Measurements from ENCODE around the gene EIF4B. TPM values are rescaled to one million over a fixed set of nuclear protein-coding genes. Genes with fewer than 3 reads are reported as not detected.

The EIF4B gene
- total RNA-seq, 1 donor from 2014 or later: 726 TPM

DNA sequence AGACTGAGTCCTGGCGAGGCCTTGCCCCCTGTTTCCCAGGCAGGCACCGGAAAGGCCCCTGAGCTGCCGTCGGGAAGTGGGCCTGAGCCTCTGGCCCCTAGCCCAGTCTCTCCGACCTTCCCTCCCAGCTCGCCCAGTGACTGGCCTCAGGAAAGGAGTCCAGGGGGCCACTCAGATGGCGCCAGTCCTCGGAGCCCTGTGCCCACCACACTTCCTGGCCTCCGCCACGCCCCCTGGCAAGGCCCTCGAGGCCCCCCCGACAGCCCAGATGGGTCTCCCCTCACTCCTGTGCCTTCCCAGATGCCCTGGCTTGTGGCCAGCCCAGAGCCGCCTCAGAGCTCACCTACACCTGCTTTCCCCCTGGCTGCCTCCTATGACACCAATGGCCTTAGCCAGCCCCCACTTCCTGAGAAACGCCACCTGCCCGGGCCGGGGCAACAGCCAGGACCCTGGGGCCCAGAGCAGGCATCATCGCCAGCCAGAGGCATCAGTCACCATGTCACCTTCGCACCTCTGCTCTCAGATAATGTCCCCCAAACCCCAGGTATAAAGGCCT lies 54.5 kb downstream of the EIF4B start:
- peaks cover 6% of the 10 kb centered on the region for H3K27me3 Mint-ChIP-seq
- no peak overlapping the region for H3K4me3 Mint-ChIP-seq
- ATAC-seq (ENCODE audit: low read depth) (no peak), DNase-seq (no peak)
- peaks cover 24% of the 10 kb centered on the region for H3K36me3 Mint-ChIP-seq (ENCODE audit: low read depth)
- H3K27ac Mint-ChIP-seq: no peak overlapping the region
- intact Hi-C loops (cut with micrococcal nuclease): no loop called here
- no peaks in the 10 kb centered on the region for H3K9me3 Mint-ChIP-seq
- ChIA-PET CTCF (interaction anchor here (1.0 to 1.3 kb wide), 2 partner anchors 13 to 41 kb away, joined by 3 read pairs; no protein-coding TSS in a partner anchor), POLR2A (interaction anchor here (0.9 kb wide), 1 partner anchor 10 kb away, joined by 3 read pairs; no protein-coding TSS in a partner anchor)
- TF ChIP-seq, protein P1, sequence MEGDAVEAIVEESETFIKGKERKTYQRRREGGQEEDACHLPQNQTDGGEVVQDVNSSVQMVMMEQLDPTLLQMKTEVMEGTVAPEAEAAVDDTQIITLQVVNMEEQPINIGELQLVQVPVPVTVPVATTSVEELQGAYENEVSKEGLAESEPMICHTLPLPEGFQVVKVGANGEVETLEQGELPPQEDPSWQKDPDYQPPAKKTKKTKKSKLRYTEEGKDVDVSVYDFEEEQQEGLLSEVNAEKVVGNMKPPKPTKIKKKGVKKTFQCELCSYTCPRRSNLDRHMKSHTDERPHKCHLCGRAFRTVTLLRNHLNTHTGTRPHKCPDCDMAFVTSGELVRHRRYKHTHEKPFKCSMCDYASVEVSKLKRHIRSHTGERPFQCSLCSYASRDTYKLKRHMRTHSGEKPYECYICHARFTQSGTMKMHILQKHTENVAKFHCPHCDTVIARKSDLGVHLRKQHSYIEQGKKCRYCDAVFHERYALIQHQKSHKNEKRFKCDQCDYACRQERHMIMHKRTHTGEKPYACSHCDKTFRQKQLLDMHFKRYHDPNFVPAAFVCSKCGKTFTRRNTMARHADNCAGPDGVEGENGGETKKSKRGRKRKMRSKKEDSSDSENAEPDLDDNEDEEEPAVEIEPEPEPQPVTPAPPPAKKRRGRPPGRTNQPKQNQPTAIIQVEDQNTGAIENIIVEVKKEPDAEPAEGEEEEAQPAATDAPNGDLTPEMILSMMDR (IDR thresholded peaks at IDR 0.05): no peak
- peaks cover under 1% of the 10 kb centered on the region for H3K4me1 Mint-ChIP-seq

DNA sequence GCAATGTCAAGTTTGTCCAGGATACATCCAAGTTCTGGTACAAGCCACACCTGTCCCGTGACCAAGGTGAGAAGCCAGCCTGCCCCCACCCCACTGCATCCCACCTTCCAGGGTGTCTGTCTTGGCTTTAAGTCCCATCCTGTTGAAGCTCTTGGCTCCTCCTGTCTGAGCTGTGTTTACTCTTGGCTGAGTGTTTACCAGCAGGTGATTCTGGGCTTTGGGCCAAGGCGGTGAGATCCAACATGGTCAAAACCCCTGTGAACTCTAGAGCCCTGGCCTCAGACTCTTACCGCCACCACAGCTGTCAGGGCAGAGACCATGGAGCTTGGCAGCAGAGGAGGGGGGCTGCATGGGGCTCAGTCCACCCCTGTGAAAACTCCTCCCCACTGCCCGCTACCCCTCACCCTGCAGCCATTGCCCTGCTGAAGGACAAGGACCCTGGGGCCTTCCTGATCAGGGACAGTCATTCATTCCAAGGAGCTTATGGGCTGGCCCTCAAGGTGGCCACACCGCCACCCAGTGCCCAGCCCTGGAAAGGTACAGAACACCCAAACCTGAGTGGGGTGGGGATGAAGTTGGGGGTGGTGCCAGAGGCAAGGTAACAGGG lies 55.3 kb downstream of the EIF4B start:
- Mint-ChIP-seq H3K4me3 (no peak overlapping the region), H3K36me3 (ENCODE audit: low read depth) (peaks cover 31% of the 10 kb centered on the region), H3K4me1 (peaks cover 5% of the 10 kb centered on the region), H3K9me3 (no peaks in the 10 kb centered on the region), H3K27ac (no peak overlapping the region), H3K27me3 (peaks cover 6% of the 10 kb centered on the region)
- ChIA-PET CTCF (interaction anchor here (1.0 to 1.3 kb wide), 2 partner anchors 14 to 40 kb away, joined by 3 read pairs; no protein-coding TSS in a partner anchor), POLR2A (interaction anchor here (0.9 kb wide), 1 partner anchor 10 kb away, joined by 3 read pairs; no protein-coding TSS in a partner anchor)
- no peak for DNase-seq
- intact Hi-C loops (cut with micrococcal nuclease): no loop called here
- TF ChIP-seq, protein P1 (IDR thresholded peaks at IDR 0.05): no peak
- ATAC-seq (ENCODE audit: low read depth): no peak

DNA sequence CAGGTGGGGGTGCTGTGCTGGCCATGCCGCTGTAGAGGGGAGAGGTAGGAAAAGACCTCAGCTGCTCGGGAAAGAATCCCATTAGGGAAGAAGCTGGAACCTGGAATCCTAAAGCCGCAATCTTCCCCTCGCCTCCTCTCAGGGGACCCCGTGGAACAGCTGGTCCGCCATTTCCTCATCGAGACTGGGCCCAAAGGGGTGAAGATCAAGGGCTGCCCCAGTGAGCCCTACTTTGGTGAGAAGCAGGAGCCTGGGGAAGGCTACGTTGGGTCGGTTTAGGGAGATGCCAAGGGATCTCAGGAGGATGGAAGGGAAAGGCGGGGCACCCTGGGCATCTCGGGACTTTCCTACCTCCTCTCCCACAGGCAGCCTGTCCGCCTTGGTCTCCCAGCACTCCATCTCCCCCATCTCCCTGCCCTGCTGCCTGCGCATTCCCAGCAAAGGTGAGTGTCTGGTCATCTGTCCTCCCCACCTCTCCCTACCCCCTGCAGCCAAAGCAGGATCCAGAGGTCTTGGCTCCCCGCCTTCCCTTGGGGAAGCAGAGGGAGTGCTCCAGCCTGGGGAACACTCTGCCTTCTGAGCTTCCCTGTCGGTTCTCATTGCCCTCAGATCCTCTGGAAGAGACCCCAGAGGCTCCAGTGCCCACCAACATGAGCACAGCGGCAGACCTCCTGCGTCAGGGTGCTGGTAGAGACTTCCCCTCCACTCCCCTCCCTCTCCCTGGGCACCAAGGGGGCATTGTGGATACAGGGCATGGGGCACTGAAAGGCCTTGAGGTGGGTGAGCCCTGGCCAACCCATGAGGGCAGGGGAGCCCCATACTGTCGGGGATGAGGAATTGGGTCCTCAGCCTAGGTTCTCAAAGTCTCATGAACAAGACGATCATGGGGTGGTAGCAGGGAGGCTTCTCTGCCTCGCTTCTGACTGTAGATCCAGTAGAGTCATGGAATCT lies 56.0 kb downstream of the EIF4B start:
- Mint-ChIP-seq H3K9me3 (no peaks in the 10 kb centered on the region), H3K27me3 (peaks cover 6% of the 10 kb centered on the region), H3K4me1 (peaks cover 5% of the 10 kb centered on the region), H3K27ac (no peak overlapping the region), H3K36me3 (ENCODE audit: low read depth) (peaks cover 38% of the 10 kb centered on the region), H3K4me3 (no peak overlapping the region)
- POLR2A ChIA-PET: interaction anchor here (1.1 to 1.3 kb wide), 3 partner anchors 8 to 40 kb away, joined by 3 to 4 read pairs (median 3); partner anchors contain the start of gene SPRYD3
- intact Hi-C loops (cut with micrococcal nuclease): no loop called here
- ATAC-seq (ENCODE audit: low read depth) (no peak), DNase-seq (no peak)
- TF ChIP-seq, protein P1 (IDR thresholded peaks at IDR 0.05): no peak
- CTCF ChIA-PET: interaction anchor here (1.0 to 8.1 kb wide), 3 partner anchors 16 to 40 kb away, joined by 3 to 133 read pairs (median 77); partner anchors contain the start of genes IGFBP6 and SPRYD3

DNA sequence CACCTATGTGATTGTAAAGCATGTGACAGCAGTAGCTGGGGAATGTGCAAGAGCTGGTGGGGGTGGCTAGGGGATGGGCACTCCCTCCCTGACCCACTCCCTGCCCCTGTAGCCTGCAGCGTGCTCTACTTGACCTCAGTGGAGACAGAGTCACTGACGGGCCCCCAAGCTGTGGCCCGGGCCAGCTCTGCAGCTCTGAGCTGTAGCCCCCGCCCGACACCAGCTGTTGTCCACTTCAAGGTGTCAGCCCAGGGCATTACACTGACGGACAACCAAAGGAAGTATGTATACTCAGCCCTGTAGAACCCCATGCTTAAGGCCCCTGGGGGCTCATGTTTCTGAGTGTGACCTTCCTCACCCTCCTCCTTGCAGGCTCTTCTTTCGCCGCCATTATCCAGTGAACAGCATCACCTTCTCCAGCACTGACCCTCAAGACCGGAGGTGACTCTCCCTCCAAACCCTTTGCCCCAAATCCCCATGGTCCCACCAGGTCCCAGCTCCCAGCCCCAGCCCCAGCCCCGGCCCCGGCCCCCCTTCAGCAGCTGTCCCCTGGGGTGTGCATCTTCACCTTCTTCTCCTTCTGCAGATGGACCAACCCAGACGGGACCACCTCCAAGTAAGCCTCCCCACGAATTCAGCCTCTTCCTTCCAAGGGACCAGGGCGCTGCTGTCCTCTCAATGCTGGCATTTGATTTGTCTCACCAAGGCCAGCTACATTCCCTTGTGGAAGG lies 56.9 kb downstream of the EIF4B start:
- H3K27me3 Mint-ChIP-seq: no peaks in the 10 kb centered on the region
- H3K4me1 Mint-ChIP-seq: peaks cover 5% of the 10 kb centered on the region
- no peak for DNase-seq
- POLR2A ChIA-PET: interaction anchor here (1.1 to 1.3 kb wide), 3 partner anchors 9 to 39 kb away, joined by 3 to 4 read pairs (median 3); partner anchors contain the start of gene SPRYD3
- no peak overlapping the region for H3K27ac Mint-ChIP-seq
- TF ChIP-seq, protein P1 (IDR thresholded peaks at IDR 0.05): no peak
- intact Hi-C loops (cut with micrococcal nuclease): no loop called here
- peaks cover 47% of the 10 kb centered on the region for H3K36me3 Mint-ChIP-seq (ENCODE audit: low read depth)
- no peak for ATAC-seq (ENCODE audit: low read depth)
- H3K4me3 Mint-ChIP-seq: no peak overlapping the region
- no peaks in the 10 kb centered on the region for H3K9me3 Mint-ChIP-seq
- CTCF ChIA-PET: interaction anchor here (6.5 to 8.1 kb wide), 2 partner anchors 15 to 36 kb away, joined by 77 to 133 read pairs; partner anchors contain the start of genes IGFBP6 and SPRYD3
